K562 (cell line): ENCODE data around the gene IFNGR1. TPM values are rescaled to one million over a fixed set of nuclear protein-coding genes. Genes with fewer than 3 reads are reported as not detected.

ENCODE experiments used
- C11orf30 ChIP-seq: fragments of 450-650 bp; IDR thresholded peaks from 2 replicates; pipeline ENCODE4 v1.6.1; 2016; ENCODE audit warnings: low read depth, mild to moderate bottlenecking
- CBFA2T2 ChIP-seq: fragments of 450-650 bp; conservative IDR thresholded peaks from 2 replicates; pipeline ENCODE4 v1.6.1; 2017; ENCODE audit warnings: mild to moderate bottlenecking
- CBFA2T3 ChIP-seq: fragments of 450-650 bp; IDR thresholded peaks from 2 replicates; pipeline ENCODE4 v1.6.1; 2017
- GATA2 ChIP-seq: sonication (generic); formaldehyde crosslinking; IDR thresholded peaks from 2 replicates; pipeline ENCODE4 v1.4.0; 2020; ENCODE audit warnings: mild to moderate bottlenecking, missing genetic modification reagents
- HMGN3 ChIP-seq: IDR thresholded peaks from 2 replicates; pipeline ENCODE4 v1.6.1; 2011; ENCODE audit warnings: borderline replicate concordance, low read depth, mild to moderate bottlenecking, mixed read lengths, low read length; ENCODE audit not compliant: insufficient read length; ENCODE audit errors: extremely low read depth
- HNRNPLL ChIP-seq: fragments of 200-400 bp; formaldehyde crosslinking; IDR thresholded peaks from 2 replicates; pipeline ENCODE4 v1.6.1; 2017; ENCODE audit warnings: low read length, low read depth, mild to moderate bottlenecking; ENCODE audit not compliant: poor library complexity, severe bottlenecking
- KDM1A ChIP-seq, 2 experiments: fragments of 450-650 bp; IDR thresholded peaks; 2 replicates each; pipeline ENCODE4 v1.6.1; 2016; ENCODE audit warnings: mild to moderate bottlenecking in 2 of 2
- MAX ChIP-seq: sonication (generic); formaldehyde crosslinking; IDR thresholded peaks from 2 replicates; pipeline ENCODE4 v1.9.0; 2022; ENCODE audit warnings: mild to moderate bottlenecking, missing genetic modification reagents
- MIER1 ChIP-seq: fragments of 450-650 bp; IDR thresholded peaks from 2 replicates; pipeline ENCODE4 v1.6.1; 2016; ENCODE audit warnings: antibody characterized with exemption, mild to moderate bottlenecking, low read depth
- MTA3 ChIP-seq: fragments of 450-650 bp; formaldehyde crosslinking; IDR thresholded peaks from 2 replicates; pipeline ENCODE4 v1.6.1; 2017; ENCODE audit warnings: mild to moderate bottlenecking, borderline replicate concordance
- NBN ChIP-seq: fragments of 450-650 bp; IDR thresholded peaks from 2 replicates; pipeline ENCODE4 v1.6.1; 2016; ENCODE audit warnings: low read depth, mild to moderate bottlenecking
- NR2C2 ChIP-seq, 2 experiments: fragments of 200-800 bp in 1 of 2; sonication (Bioruptor generic) in 1 of 2; sonication (generic) in 1 of 2; formaldehyde crosslinking in 1 of 2; IDR thresholded peaks; 2 replicates each; pipeline versions ENCODE4 v1.6.1 to v1.8.0; 2016 to 2022; ENCODE audit warnings: mild to moderate bottlenecking in 1 of 2, missing compliant biosample characterization in 1 of 2, missing genetic modification characterization in 1 of 2, missing genetic modification reagents in 1 of 2
- PHB ChIP-seq: fragments of 250-450 bp; sonication (Bioruptor Pico); IDR thresholded peaks from 2 replicates; pipeline ENCODE4 v1.5.0; 2021
- POLR2AphosphoS5 ChIP-seq: IDR thresholded peaks from 2 replicates; pipeline ENCODE4 v1.6.1; 2011; ENCODE audit warnings: mild to moderate bottlenecking, low read depth, low read length, moderate library complexity; ENCODE audit not compliant: control insufficient read depth, insufficient read depth
- PTBP1 ChIP-seq: fragments of 200-400 bp; formaldehyde crosslinking; IDR thresholded peaks from 2 replicates; pipeline ENCODE4 v1.6.1; 2017; ENCODE audit warnings: low read depth, low read length
- PURB ChIP-seq: sonication (generic); formaldehyde crosslinking; IDR thresholded peaks from 2 replicates; pipeline ENCODE4 v1.9.0; 2021; ENCODE audit warnings: low read depth, mild to moderate bottlenecking, missing genetic modification reagents
- RB1 ChIP-seq: fragments of 450-650 bp; IDR thresholded peaks from 2 replicates; pipeline ENCODE4 v1.6.1; 2017; ENCODE audit warnings: low read depth, mild to moderate bottlenecking
- RFX1 ChIP-seq: fragments of 450-650 bp; IDR thresholded peaks from 2 replicates; pipeline ENCODE4 v1.6.1; 2016; ENCODE audit warnings: mild to moderate bottlenecking, moderate library complexity
- SAFB ChIP-seq: fragments of 200-400 bp; formaldehyde crosslinking; IDR thresholded peaks from 2 replicates; pipeline ENCODE4 v1.6.1; 2017; ENCODE audit warnings: low read depth, low read length, borderline replicate concordance
- STAT5A ChIP-seq: IDR thresholded peaks from 2 replicates; pipeline ENCODE4 v1.6.1; 2012; ENCODE audit warnings: low read length, inconsistent platforms, borderline replicate concordance
- TFAP4 ChIP-seq: sonication (generic); formaldehyde crosslinking; IDR thresholded peaks from 2 replicates; pipeline ENCODE4 v1.8.0; 2022; ENCODE audit warnings: missing genetic modification reagents, mild to moderate bottlenecking, moderate library complexity, borderline replicate concordance
- U2AF1 ChIP-seq: fragments of 200-400 bp; formaldehyde crosslinking; optimal IDR thresholded peaks from 2 replicates; pipeline ENCODE3; 2017; ENCODE audit warnings: mild to moderate bottlenecking, low read depth, low read length, moderate library complexity
- VEZF1 ChIP-seq: fragments of 200-800 bp; sonication (Bioruptor generic); IDR thresholded peaks from 2 replicates; pipeline ENCODE4 v1.6.1; 2017; ENCODE audit warnings: missing genetic modification characterization, missing compliant biosample characterization
- XRCC5 ChIP-seq: fragments of 200-400 bp; formaldehyde crosslinking; IDR thresholded peaks from 2 replicates; pipeline ENCODE4 v1.6.1; 2017; ENCODE audit warnings: low read depth, mild to moderate bottlenecking, low read length
- ZNF212 ChIP-seq: fragments of 450-650 bp; formaldehyde crosslinking; IDR thresholded peaks from 2 replicates; pipeline ENCODE4 v1.4.0; 2020; ENCODE audit warnings: mild to moderate bottlenecking
- ZNF766 ChIP-seq: fragments of 200-800 bp; sonication (Bioruptor generic); conservative IDR thresholded peaks from 2 replicates; pipeline ENCODE4 v1.6.1; 2016; ENCODE audit warnings: missing genetic modification characterization, missing compliant biosample characterization
- polyA plus RNA-seq, 8 experiments: library from polyadenylated mRNA; depleted of rRNA in 4 of 8; stranded (reverse) in 5 of 8; unstranded in 3 of 8; fragments of >200 nt; fragmentation: Nextera tagmentation in 2 of 8; fragmentation: Illumina TruSeq in 1 of 8; extraction: Ambion mirVana in 2 of 8; extraction: Trizol in 1 of 8; gene quantifications; 2 replicates each; pipeline versions ENCODE4 v1.2.1 to v1.2.3, GENCODE V29; 2011 to 2014; ENCODE audit warnings: inconsistent platforms in 1 of 8, missing spikeins in 1 of 8
- total RNA-seq, 7 experiments: library from RNA; depleted of rRNA in 6 of 7; stranded (reverse); fragments of >200 nt in 6 of 7; fragmentation: Illumina TruSeq in 2 of 7; extraction: Trizol in 2 of 7; gene quantifications; 2 replicates each; pipeline versions ENCODE4 v1.2.1 to v1.2.3, GENCODE V29; 2011 to 2021; ENCODE audit warnings: low replicate concordance in 1 of 7

Gene IFNGR1
- total and polyA plus RNA-seq, 9 of the 15 experiments (the other 6 are each of a cell fraction or from before 2014, with no cell fraction given) = 14.7 to 47.0 (median 26.7) TPM

GRCh38 chr6:137218917-137219663 is at the start of gene IFNGR1 (continued):
- TF ChIP-seq SAFB (0 out of 2 replicates have a peak, but pooled peaks have one; percentile 24), ZNF766 (peak; percentile 74), POLR2AphosphoS5 (peak; percentile 71), HNRNPLL (peak; percentile 61), PURB (CRISPR knock-in tag) (no peak), NBN (0 out of 2 replicates have a peak, but pooled peaks have one; percentile 48), HMGN3 (peak; percentile 68), GATA2 (CRISPR knock-in tag) (no peak), CBFA2T3 (0 out of 2 replicates have a peak, but pooled peaks have one; percentile 1), MIER1 (no peak), XRCC5 (0 out of 2 replicates have a peak, but pooled peaks have one; percentile 17), PHB (CRISPR knock-in tag) (0 out of 2 replicates have a peak, but pooled peaks have one; percentile 20), C11orf30 (no peak; the same call in 1 of the 2 replicates), RFX1 (no peak), VEZF1 (CRISPR knock-in tag) (peak; percentile 70), STAT5A (no peak), ZNF212 (CRISPR knock-in tag) (peak; percentile 13; the same call in 1 of the 2 replicates), KDM1A (IDR thresholded peaks at IDR 0.05) (peak in 1 of 2 experiments; percentile 62; a peak in 1 of 4 replicates), RB1 (peak; percentile 82), MTA3 (peak; percentile 74; the same call in 1 of the 2 replicates), NR2C2 (CRISPR knock-in tag; IDR thresholded peaks at IDR 0.05) (peak; percentile 70), NR2C2 (tag; IDR thresholded peaks at IDR 0.05) (peak; percentile 97), PTBP1 (0 out of 2 replicates have a peak, but pooled peaks have one; percentile 25), MAX (CRISPR knock-in tag) (peak; percentile 11), TFAP4 (peak; percentile 87), CBFA2T2 (no peak), U2AF1 (peak; percentile 54)
